Measurements from ENCODE around the gene SNX21. TPM values are rescaled to one million over a fixed set of nuclear protein-coding genes. Genes with fewer than 3 reads are reported as not detected.
"Not testable (repeated sequence)": the region's sequence is repeated elsewhere in the genome, so short reads cannot be mapped to it uniquely, and the experiment has no call there.

The SNX21 gene
- polyA plus RNA-seq, 10 donors, result 17.9 to 25.7 (median 19.4) TPM

DNA sequence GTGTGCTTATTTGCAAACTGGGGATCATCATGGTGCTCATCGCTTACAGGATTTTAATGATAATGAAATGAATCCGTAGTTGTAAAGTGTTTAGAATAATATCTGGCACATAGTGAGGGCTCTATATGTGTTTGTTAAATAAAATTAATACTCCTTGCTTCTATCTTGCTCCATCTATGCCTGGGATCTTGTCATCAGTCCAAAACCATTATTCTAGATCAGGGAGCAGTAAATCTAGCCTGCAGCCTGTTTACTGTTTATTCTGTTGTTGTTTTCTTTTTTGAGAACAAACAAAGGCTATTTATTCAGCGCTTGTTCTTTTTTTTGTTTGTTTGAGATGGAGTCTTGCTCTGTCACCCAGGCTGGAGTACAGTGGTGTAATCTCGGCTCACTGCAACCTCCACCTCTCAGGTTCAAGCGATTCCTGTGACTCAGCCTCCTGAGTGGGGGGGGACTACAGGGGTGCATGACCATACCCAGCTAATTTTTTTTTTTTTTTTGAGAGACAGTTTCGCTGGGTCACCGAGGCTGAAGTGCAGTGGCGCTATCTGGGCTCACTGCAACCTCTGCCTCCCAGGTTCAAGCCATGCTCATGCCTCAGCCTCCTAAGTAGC is 15.5 kb downstream of the SNX21 start:
- no peak for DNase-seq

DNA sequence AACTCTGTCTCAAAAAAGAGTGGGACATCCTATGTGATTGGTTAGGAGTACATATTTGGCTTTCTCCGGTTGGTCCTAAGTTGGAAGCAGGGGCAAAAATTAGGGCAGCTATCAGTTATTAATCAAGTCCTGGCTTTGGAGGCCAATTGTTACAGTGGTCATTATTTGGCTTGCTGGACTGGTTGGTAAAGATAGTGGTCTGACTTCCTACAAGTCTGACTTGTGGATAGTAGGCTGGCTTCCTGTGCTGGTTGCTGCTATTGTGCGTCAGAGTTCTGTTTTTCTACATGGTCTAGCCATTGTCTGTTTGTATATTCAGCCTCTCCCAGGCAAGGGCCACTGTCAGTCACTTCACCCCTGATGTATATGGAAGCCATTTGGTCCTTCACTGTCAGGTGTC is 16.6 kb downstream of the SNX21 start:
- DNase-seq, result no peak

DNA sequence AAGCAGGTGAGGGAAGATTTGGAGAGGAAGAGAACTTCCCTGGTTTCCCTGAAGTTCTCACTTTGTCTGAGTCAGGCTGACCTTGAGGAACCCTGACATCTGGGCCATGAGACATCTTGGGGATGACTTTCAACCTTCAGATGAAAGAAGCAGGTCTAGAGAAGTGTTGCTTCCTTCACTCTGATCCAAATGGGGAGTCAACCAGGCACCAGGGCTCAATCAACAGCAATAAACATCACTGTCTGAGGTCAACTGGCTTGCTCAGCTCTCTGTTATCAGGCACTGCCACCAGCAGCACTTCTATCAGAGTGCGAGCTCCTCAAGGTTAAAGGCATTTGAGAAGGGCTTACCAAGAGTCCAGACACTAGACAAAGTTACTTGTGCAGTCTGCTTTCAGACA is 17.3 kb downstream of the SNX21 start:
- no peak for DNase-seq

DNA sequence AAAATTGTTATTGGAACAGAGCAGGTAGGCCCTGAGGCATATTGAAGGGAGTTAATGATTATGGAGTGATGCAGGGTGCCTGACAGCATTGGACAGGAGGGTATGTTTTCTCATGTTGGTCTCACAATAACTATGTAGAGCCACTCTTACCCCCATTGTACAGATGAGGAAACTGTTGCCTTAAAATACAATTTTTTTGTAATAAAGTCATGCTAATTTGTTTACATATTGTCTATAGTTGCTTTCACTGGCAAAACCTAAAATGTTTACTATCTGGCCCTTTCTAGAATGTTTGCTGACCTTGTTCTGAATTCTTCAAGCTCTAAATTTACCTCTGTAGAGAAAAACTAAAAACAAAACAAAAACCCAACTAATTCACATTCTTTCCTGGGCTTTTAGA is 17.9 kb downstream of the SNX21 start:
- DNase-seq, result no peak

DNA sequence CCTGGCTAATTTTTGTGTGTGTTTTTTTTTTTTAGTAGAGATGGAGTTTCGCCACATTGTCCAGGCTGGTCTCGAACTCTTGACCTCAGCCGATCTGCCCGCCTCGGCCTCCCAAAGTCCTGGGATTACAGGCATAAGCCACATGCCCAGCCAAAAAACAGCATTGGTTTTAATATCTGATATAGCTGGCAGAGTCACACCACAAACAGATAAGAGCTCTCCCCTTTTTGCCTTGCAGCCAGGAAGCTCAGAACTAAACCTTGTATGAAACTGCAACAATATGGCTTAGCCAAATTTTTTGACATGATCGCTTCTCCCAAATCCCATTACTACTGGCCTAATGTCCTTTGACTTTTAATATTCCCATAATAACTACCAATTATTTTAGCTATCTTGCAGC is 18.7 kb downstream of the SNX21 start:
- no peak for DNase-seq

DNA sequence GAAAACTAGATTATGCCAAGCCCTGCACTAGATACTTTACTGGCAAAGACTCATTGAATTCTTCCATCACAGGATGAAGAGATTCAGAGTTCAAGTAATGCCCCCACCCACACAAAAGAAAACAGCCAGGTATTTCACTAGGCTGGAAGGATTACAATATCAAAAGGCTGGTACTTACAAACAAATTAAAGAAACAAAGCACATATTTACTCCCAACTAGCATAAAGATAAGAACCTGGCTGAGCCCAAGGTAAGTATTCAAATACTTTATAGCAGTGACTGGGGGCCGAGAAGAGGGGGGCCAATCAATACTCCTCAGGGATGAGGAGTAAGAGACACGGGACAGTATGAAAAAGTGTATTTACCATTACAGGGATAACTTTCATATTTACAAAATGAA is 19.9 kb downstream of the SNX21 start:
- DNase-seq, result no peak

DNA sequence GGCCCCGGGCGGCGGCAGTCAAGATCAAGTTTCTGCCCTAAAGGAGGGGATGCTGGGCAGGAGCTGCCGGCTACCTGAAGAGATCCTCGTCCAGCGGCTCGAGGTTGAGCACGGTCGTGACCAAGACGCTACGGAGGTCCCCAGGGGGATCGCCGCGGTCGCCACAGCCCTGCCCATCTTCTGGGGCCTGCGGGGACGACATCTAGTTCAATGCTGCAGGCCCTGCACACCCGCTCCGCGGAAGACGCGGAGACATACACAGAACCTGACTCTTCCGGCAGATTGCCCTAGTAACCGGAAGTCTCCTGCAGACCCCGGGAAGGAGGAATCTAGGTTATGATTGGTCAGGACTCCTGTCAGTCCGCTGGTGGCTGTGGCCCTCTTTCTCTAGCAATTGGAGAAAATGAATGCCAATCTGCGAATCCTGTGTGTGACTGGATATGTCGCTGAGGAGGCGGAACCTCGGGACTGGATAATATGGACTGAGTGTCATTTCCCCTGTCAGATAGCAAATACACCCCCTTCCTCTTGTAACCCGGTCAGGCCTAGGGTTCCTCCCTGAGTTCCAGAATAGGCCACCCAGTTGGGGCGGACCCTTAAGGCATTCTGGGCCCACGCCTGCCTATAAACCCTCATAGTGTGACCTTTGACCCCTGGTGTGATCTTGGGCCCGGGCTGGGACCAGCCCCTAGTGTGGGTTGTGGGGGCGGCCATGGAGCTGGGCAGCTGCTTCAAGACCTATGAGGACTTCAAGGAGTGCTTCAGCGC is 23.7 kb downstream of the SNX21 start, which contains the start of the genes ACOT8 and ZSWIM3:
TSS of gene ACOT8 (minus strand) at position 279 of the 768 bp plus-strand sequence. CDS start at position 202, 77 bp downstream.
TSS of gene ZSWIM3 (plus strand) at position 501 of the 768 bp plus-strand sequence. CDS start at position 713, 212 bp downstream.
- peak; percentile 100 for DNase-seq

DNA sequence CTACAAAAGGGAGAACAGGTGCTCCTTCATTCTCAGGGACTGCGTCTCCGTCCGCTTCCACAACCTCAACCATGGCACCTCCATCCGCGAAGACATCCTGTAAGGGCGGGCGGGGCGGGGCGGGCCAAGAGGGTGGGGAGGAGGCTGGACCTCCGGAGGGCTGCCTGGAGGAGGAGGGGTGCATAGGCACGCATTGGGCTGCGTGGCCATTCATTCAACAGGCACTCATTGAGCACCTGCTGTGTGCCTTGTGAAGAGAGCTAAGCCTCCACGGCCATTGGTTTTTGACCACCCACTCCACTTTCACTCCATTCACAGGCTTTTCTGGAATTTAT is 24.2 kb downstream of the SNX21 start:
- DNase-seq, result no peak

DNA sequence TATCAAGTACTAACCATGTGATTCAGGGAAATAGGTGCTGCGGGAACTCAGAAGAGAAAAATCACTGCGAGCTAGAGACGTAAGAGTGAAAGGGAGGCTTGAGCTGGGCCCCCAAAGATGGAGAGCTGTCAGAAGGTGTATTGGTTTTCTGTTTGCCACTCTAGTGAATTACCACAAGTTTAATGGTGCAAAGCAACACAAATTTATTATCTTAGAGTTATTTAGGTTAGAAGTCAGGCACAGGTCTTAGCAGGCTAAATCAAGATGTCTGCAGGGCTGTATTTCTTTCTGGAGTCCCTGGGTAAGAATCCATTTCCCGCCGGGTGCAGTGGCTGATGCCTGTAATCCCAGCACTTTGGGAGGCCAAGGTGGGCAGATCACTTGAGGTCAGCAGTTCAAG is 26.3 kb downstream of the SNX21 start:
- no peak for DNase-seq

DNA sequence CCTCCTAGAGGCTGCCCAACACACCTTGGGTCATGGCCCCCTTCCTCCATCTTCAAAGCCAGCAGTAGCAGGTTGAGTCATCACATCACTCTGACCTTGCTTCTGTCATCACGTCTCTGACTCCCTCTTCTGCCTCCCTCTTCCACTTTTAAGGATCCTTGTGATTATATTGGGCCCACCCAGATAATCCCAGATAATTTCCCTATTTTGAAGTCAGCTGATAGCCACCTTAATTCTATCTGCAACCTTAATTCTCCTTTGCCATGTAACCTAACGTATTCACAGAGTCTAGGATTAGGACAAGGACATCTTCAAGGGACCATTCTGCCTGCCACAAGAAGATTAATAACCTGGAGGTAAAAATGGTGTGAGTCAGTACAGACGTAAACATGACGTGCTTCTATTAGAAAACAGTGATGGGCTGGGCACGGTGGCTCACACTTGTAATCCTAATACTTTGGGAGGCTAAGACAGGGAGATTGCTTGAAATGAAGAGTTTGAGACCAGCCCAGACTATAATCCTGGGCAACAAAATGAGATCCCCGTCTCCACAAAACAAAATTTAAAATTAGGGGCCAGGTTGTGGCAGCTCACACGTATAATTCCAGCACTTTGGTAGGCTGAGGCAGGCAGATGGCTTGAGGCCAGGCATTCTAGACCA is 27.1 kb downstream of the SNX21 start:
- DNase-seq, result no peak

DNA sequence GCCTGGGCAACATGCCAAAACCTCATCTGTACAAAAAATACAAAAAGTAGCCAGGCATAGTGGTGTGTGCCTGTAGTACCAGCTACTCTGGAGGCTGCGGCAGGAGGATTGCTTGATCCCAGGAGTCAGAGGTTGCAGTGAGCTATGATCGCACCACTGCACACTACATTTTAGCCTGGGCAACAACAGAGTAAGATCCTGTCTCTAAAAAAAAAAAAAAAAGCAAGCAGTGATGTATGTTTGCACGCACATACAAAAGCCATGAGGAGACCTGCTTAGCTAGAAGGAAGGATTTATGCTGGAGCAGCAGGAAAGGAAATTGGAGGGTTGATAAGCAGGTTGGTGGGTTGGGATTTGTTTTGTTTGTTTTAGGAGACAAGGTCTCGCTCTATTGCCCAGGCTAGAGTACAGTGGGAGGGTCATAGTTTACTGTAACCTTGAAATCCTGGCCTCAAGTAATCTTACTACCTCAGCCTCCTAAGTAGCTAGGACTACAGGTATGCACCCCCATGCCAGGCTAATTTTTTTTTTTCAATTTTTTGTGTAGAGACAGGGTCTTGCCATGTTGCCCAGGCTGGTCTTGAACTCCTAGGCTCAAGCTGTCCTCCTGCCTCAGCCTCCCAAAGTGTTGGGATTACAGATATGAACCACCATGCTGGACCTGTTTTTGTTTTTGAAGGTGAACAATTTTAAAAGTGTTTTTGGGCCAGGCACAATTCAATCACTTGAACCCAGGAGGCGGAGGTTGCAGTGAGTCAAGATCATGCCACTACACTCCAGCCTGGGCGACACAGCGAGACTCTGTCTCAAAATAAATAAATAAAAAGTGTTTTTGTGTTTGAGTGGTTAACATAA is 27.8 kb downstream of the SNX21 start:
- DNase-seq, result no peak

DNA sequence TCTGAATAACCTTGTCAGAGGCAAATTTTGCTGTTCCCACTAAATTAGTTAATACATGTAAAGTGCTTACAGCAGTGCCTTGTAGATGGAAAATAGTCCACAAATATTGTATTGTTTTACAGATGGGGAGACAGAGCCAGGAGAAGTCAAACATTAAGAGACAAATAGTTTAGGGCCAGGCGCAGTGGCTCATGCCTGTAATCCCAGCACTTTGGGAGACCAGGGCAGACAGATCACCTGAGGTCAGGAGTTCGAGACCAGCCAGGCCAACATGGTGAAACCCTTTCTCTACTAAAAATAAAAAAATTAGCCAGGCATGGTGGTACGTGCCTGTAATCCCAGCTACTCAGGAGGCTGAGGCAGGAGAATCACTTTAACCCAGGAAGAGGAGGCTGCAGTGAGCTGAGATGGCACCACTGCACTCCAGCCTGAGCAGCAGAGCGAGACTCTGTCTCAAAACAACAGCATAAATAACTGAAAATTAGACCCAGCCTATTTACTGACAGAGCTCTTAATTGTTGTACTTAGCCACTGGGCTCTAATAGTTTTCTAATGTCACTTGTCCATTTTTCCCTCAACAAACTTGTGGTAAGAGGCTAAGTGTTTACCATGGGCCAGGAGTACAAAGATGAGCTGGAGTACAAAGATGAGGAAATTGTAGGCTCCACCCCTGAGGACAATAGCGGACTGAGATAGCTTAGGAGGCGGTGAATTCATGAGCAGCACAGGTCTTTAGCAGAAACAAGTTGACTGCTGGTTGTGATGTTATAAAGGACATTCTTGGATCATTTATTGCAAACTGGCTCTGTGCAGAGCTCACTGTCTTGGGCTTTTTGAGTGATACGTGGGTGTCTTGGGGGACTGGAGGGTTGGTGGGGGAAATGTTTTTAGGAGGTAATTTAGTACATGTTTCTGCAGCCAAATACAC is 30.2 kb downstream of the SNX21 start:
- DNase-seq, result no peak

DNA sequence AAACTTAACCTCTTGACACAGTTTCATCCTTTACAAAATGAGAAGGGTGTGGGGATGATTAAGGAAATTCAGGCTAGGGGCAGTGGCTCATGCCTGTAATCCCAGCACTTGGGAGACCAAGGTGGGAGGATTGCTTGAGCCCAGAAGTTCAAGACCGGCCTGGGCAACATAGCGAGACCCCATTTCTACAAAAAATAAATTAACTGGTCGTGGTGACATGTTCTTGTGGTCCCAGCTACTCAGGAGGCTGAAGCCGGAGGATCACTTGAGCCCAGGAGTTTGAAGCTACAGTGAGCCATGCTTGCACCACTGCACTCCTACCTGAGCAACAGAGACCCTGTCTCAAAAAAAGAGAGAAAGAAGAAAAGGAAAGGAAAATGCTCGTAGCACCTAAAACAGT is 32.9 kb downstream of the SNX21 start:
- DNase-seq, result no peak

DNA sequence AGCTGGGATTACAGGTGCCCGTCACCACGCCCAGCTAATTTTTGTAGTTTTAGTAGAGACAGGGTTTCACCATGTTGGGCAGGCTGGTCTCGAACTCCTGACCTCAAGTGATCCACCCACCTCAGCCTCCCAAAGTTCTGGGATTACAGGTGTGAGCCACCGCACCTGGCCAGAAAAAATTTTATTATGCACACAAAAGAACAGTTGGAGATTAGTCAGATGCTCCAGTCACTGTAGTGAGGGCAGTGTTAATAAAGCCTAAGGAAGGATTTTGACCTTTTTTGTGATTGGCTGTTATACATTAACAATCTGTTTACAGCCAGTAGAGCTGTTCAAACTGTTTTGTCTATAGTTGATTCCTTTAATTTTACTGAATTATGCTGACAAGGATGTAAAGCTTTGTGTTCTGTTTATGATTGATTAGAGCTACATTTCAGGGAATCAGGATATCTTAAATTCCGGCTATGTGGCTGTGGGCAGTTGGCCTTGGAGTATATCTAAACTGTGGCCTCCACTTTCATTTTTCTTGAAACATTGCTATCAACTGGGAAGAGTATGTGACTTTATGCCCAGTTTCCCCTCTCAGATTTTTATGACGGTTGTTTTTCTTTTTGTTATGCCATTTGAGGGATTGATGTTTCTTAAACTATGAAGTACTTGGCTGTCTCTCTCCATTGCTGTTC is 33.7 kb downstream of the SNX21 start:
- no peak for DNase-seq

DNA sequence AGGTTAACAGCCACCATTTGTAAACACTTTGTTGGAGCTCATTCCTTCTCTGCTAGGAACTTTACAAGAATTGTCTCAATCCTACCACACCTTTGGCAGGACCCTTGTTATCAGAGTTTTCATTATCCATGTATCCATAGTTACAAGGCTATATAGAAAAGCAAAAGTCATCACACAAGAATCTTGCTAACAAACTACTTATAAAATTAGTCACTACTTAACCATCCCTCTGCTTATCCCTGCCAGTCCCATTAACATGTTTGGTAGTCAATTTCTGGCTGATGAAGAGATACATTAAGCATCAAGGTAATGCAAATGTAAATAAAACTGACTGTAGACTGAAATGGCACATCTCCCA is 34.2 kb downstream of the SNX21 start:
- DNase-seq, result peak in 1 of 3 donors; percentile 38

DNA sequence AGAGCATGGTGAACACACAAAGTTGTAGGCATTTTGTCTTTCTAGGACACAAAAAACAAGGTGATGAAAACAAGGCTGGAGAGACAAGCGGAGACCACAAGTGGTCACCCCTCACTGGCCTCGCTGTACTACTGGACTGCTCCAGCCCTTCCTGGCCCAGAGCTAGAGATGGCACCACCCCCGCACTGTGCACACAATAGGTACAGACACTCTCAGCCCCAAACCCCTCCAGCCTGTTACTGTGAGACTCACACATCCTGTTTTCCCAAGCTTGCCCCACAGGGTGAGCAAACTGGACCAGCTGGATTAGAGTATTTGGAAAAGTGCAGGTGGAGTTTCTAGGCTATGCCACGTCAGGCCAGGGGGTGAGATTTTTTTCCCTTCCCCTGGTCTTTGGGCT is 39.0 kb downstream of the SNX21 start:
- no peak for DNase-seq

DNA sequence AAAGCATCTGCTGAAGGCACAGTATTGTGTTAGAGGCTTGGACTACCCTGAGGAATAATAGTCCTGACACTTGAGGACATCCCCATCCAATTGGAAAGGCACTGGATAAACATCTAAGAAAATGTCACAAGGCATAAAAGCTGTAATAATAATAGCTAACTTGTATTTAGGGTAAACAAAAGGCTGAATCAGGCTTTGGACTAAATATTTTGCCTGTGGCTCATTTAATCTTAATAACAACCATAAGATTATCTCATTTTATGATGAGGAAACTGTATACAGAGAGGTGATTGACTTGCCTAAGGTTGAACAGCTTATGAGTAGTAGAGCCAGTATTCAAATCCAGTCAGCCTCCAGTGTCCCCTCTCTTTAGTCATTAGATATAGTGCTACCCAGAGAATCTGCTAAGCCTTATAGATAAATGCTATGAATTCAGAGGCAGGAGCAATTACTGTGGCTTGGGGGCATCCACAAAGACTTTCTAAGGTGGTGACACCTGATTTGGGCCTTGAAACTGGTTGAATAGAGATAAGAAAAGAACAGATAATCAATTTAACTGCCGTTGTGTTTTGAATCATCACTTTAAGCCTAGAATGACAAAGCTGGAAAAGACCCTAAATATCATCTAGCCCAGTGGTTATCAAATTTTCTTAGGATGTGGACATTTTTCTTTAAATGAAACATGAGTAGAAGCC is 40.0 kb downstream of the SNX21 start:
- DNase-seq, result no peak

DNA sequence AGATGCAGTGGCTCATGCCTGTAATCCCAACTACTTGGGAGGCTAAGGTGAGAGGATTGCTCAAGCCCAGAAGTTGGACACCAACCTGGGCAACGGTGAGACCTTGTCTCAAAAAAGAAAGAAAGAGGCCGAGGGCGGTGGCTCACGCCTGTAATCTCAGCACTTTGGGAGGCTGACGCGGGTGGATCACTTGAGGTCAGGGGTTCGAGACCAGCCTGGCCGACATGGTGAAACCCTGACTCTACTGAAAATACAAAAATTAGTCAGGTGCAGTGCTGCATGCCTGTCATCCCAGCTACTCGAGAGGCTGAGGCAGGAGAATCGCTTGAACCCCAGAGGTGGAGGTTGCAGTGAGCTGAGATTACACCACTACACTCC is 40.5 kb downstream of the SNX21 start:
- DNase-seq, result not testable (repeated sequence)

DNA sequence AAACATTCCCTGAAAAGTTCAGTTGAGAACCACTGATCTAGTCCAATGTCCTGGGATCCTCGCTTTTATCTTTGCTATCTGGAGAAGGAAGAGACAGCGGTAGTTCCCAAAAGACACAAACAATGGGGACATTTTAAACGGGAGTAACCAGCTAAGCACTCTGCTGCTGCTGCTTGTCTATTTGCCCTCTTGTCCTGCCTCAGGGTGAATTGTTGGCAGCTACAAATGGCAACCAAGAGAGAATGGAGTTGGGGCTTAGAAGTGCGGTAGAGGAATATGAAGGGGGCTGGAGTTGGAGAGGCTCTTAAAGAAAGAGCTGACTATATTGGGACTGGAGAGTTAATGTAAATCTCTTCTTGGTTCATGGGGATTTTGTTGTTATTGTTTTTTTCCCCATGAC is 41.0 kb downstream of the SNX21 start:
- DNase-seq, result no peak

Measured in muscle of back (tissue), 11 donors.